NCI-H526 (cell line): ENCODE results near the gene CCBE1.

Experiments
- DNase-seq, 2 experiments: peaks; one replicate each; lab custom pipeline; 2025; lab: John Stamatoyannopoulos, UW

The CCBE1 gene

GRCh38 chr18:59570101-59570775 lies 127.0 kb downstream of the CCBE1 start:
- no peak for DNase-seq

- DNase-seq: no peak
Measured at GRCh38 chr18:59569390-59569791, 127.8 kb downstream of the CCBE1 start.

GRCh38 chr18:59567431-59567830 lies 129.8 kb downstream of the CCBE1 start:
- no peak for DNase-seq

- no peak for DNase-seq
Measured at GRCh38 chr18:59566533-59566971, 130.7 kb downstream of the CCBE1 start.

- DNase-seq: no peak
Measured at GRCh38 chr18:59565957-59566356, 131.3 kb downstream of the CCBE1 start.

GRCh38 chr18:59564561-59564960 lies 132.7 kb downstream of the CCBE1 start:
- DNase-seq: no peak

- no peak for DNase-seq
Measured at GRCh38 chr18:59563176-59563785, 133.9 kb downstream of the CCBE1 start.

GRCh38 chr18:59562751-59563150 lies 134.5 kb downstream of the CCBE1 start:
- DNase-seq: no peak

- DNase-seq: no peak
Measured at GRCh38 chr18:59561612-59562011, 135.6 kb downstream of the CCBE1 start.

- no peak for DNase-seq
Measured at GRCh38 chr18:59560556-59560955, 136.7 kb downstream of the CCBE1 start.

GRCh38 chr18:59559528-59559927 lies 137.7 kb downstream of the CCBE1 start:
- DNase-seq: no peak

- DNase-seq: no peak
Measured at GRCh38 chr18:59555995-59556659, 141.1 kb downstream of the CCBE1 start.

GRCh38 chr18:59554796-59555335 lies 142.4 kb downstream of the CCBE1 start:
- no peak for DNase-seq

- DNase-seq: no peak
Measured at GRCh38 chr18:59553273-59553870, 143.9 kb downstream of the CCBE1 start.

GRCh38 chr18:59551902-59552635 lies 145.2 kb downstream of the CCBE1 start:
- DNase-seq: no peak

GRCh38 chr18:59550174-59550516 lies 147.1 kb downstream of the CCBE1 start:
- DNase-seq: no peak

- no peak for DNase-seq
Measured at GRCh38 chr18:59549503-59550173, 147.6 kb downstream of the CCBE1 start.

- no peak for DNase-seq
Measured at GRCh38 chr18:59547581-59548182, 149.5 kb downstream of the CCBE1 start.

GRCh38 chr18:59546188-59546587 lies 151.0 kb downstream of the CCBE1 start:
- no peak for DNase-seq

- no peak for DNase-seq
Measured at GRCh38 chr18:59540780-59541179, 156.4 kb downstream of the CCBE1 start.

GRCh38 chr18:59540346-59540745 lies 156.9 kb downstream of the CCBE1 start:
- DNase-seq: peak in 1 of 2 experiments; percentile 1
